H1 (cell line): Measurements from ENCODE around the gene SLC1A5. TPM values are rescaled to one million over a fixed set of nuclear protein-coding genes. Genes with fewer than 3 reads are reported as not detected.

Source experiments
- CTCF ChIA-PET: fragments of 300-600 bp; sonication (Branson Sonifier 250); formaldehyde crosslinking; loops from one replicate; lab custom pipeline; 2021; ENCODE audit not compliant: partially characterized antibody; lab: Charles Lee
- POLR2A ChIA-PET: fragments of 300-600 bp; sonication (Branson Sonifier 250); formaldehyde crosslinking; loops from one replicate; lab custom pipeline; 2021; ENCODE audit warnings: inconsistent platforms; ENCODE audit not compliant: partially characterized antibody; lab: Charles Lee
- DNase-seq, 2 experiments: peaks; one replicate each; pipeline versions ENCODE4 v3.0.0 to v3.0.0-alpha.2; 2010 to 2022; ENCODE audit warnings: low spot score in 2 of 2, low read depth in 1 of 2, mixed read lengths in 1 of 2
- FAIRE-seq: peaks from 2 replicates; lab custom pipeline; 2011; peaks lifted over from hg19 to GRCh38; lab: Jason Lieb, UNC
- H2AFZ ChIP-seq: 2 replicates; pipeline ENCODE4 v1.8.1; 2012; ENCODE audit warnings: low read length, inconsistent platforms
- H2AK5ac ChIP-seq: 2 replicates; pipeline ENCODE4 v1.6.1; 2013; ENCODE audit warnings: low read depth, low read length
- H2BK120ac ChIP-seq: replicated peaks from 2 replicates; pipeline ENCODE3; 2013; ENCODE audit warnings: low read depth, low read length, inconsistent platforms
- H2BK12ac ChIP-seq: 2 replicates; pipeline ENCODE4 v1.6.1; 2013; ENCODE audit warnings: low read depth, low read length
- H2BK15ac ChIP-seq: 2 replicates; pipeline ENCODE4 v1.6.1; 2013; ENCODE audit warnings: low read length
- H2BK20ac ChIP-seq: 2 replicates; pipeline ENCODE4 v1.6.1; 2013; ENCODE audit warnings: low read length
- H2BK5ac ChIP-seq: 2 replicates; pipeline ENCODE4 v1.6.1; 2013; ENCODE audit warnings: low read depth, low read length
- H3K14ac ChIP-seq: 2 replicates; pipeline ENCODE4 v1.6.1; 2013; ENCODE audit warnings: inconsistent platforms; ENCODE audit not compliant: insufficient read length
- H3K18ac ChIP-seq: 2 replicates; pipeline ENCODE4 v1.6.1; 2013; ENCODE audit warnings: low read length; ENCODE audit errors: extremely low read depth
- H3K23ac ChIP-seq: 2 replicates; pipeline ENCODE4 v1.6.1; 2013; ENCODE audit warnings: inconsistent platforms; ENCODE audit not compliant: insufficient read length
- H3K23me2 ChIP-seq: 2 replicates; pipeline ENCODE4 v1.6.1; 2013; ENCODE audit warnings: low read depth, low read length
- H3K27ac ChIP-seq: 2 replicates; pipeline ENCODE4 v1.6.1; 2011; ENCODE audit warnings: low read depth, low read length, inconsistent platforms
- H3K27me3 ChIP-seq, 4 experiments: replicated peaks in 1 of 4; 1 replicate in 1 of 4; 2 replicates in 3 of 4; pipeline versions ENCODE4 v1.6.1 to v1.8.1; 2011 to 2013; ENCODE audit warnings: low read length in 3 of 4, mild to moderate bottlenecking in 3 of 4, inconsistent platforms in 2 of 4, mixed read lengths in 2 of 4, moderate library complexity in 1 of 4; ENCODE audit not compliant: control insufficient read depth in 3 of 4, insufficient read depth in 3 of 4; ENCODE audit errors: extremely low read depth in 1 of 4
- H3K36me3 ChIP-seq, 4 experiments: 2 replicates each; pipeline versions ENCODE4 v1.6.1 to v1.8.1; 2011 to 2013; ENCODE audit warnings: mild to moderate bottlenecking in 4 of 4, low read length in 3 of 4, moderate library complexity in 2 of 4, control low read depth in 1 of 4, inconsistent platforms in 1 of 4; ENCODE audit not compliant: insufficient read depth in 4 of 4, control insufficient read depth in 2 of 4
- H3K4ac ChIP-seq: replicated peaks from 2 replicates; pipeline ENCODE3; 2013; ENCODE audit warnings: low read length, low read depth, mixed read lengths, inconsistent platforms; ENCODE audit not compliant: insufficient read length
- H3K4me1 ChIP-seq, 4 experiments: replicated peaks in 1 of 4; 1 replicate in 1 of 4; 2 replicates in 3 of 4; pipeline versions ENCODE4 v1.6.1 to v1.8.1; 2011 to 2013; ENCODE audit warnings: low read length in 3 of 4, inconsistent platforms in 2 of 4, mixed read lengths in 1 of 4; ENCODE audit not compliant: insufficient read depth in 4 of 4, control insufficient read depth in 3 of 4
- H3K4me2 ChIP-seq, 2 experiments: 2 replicates each; pipeline versions ENCODE4 v1.6.1 to v1.8.1; 2011 to 2013; ENCODE audit warnings: low read depth in 2 of 2, low read length in 2 of 2, control low read depth in 1 of 2, inconsistent platforms in 1 of 2, mild to moderate bottlenecking in 1 of 2; ENCODE audit not compliant: insufficient read depth in 1 of 2
- H3K4me3 ChIP-seq, 4 experiments: fragments of 200-600, 300-600 bp in 1 of 4; sonication (generic), shearing (Covaris generic), sonication (Bioruptor Twin) in 1 of 4; 2 replicates each; pipeline versions ENCODE4 v1.5.1 to v1.8.1; 2011 to 2016; ENCODE audit warnings: low read length in 4 of 4, low read depth in 3 of 4, control low read depth in 2 of 4, inconsistent platforms in 2 of 4, mild to moderate bottlenecking in 2 of 4, mixed read lengths in 1 of 4, moderate library complexity in 1 of 4; ENCODE audit not compliant: insufficient read depth in 2 of 4; ENCODE audit errors: extremely low read depth in 1 of 4
- H3K56ac ChIP-seq: replicated peaks from 2 replicates; pipeline ENCODE3; 2013; ENCODE audit warnings: low read depth, mild to moderate bottlenecking, mixed read lengths, low read length, inconsistent platforms; ENCODE audit not compliant: insufficient read length
- H3K79me1 ChIP-seq: 2 replicates; pipeline ENCODE4 v1.6.1; 2013; ENCODE audit warnings: low read depth, low read length, control low read depth
- H3K79me2 ChIP-seq, 2 experiments: 2 replicates each; pipeline versions ENCODE4 v1.6.1 to v1.8.1; 2012 to 2013; ENCODE audit warnings: low read length in 2 of 2, mild to moderate bottlenecking in 2 of 2, inconsistent platforms in 1 of 2; ENCODE audit not compliant: insufficient read depth in 2 of 2, control insufficient read depth in 1 of 2
- H3K9ac ChIP-seq, 4 experiments: replicated peaks in 1 of 4; 1 replicate in 1 of 4; 2 replicates in 3 of 4; pipeline versions ENCODE4 v1.6.1 to v1.8.1; 2011 to 2013; ENCODE audit warnings: low read depth in 3 of 4, low read length in 3 of 4, control low read depth in 2 of 4, mild to moderate bottlenecking in 2 of 4, moderate library complexity in 2 of 4, inconsistent platforms in 1 of 4; ENCODE audit errors: extremely low read depth in 1 of 4
- H3K9me3 ChIP-seq, 2 experiments: 2 replicates each; pipeline versions ENCODE4 v1.6.1 to v1.8.1; 2012 to 2013; ENCODE audit warnings: mild to moderate bottlenecking in 2 of 2, moderate library complexity in 2 of 2, control low read depth in 1 of 2, inconsistent platforms in 1 of 2, low read depth in 1 of 2, low read length in 1 of 2, mixed read lengths in 1 of 2; ENCODE audit not compliant: insufficient read depth in 2 of 2
- H4K20me1 ChIP-seq, 2 experiments: replicated peaks in 1 of 2; 2 replicates each; pipeline versions ENCODE3 to v1.8.1; 2011 to 2013; ENCODE audit warnings: inconsistent platforms in 2 of 2, low read length in 2 of 2, mild to moderate bottlenecking in 1 of 2; ENCODE audit not compliant: insufficient read depth in 2 of 2, control insufficient read depth in 1 of 2
- H4K5ac ChIP-seq: 2 replicates; pipeline ENCODE4 v1.6.1; 2013; ENCODE audit warnings: low read length, low read depth, mixed read lengths, inconsistent platforms; ENCODE audit not compliant: insufficient read length
- H4K8ac ChIP-seq: 2 replicates; pipeline ENCODE4 v1.8.0; 2013; ENCODE audit warnings: mild to moderate bottlenecking, moderate library complexity, low read length, inconsistent platforms; ENCODE audit not compliant: insufficient read depth; ENCODE audit errors: extremely low read depth
- H4K91ac ChIP-seq: replicated peaks from 2 replicates; pipeline ENCODE3; 2013; ENCODE audit warnings: low read length, mixed read lengths, inconsistent platforms; ENCODE audit not compliant: insufficient read length
- SUZ12 ChIP-seq: fragments of 200-600 bp; sonication (generic); IDR thresholded peaks from 2 replicates; pipeline ENCODE4 v1.6.1; 2012; ENCODE audit warnings: mild to moderate bottlenecking, inconsistent platforms, low read length, moderate library complexity, mixed read lengths
- WGBS, 2 experiments: shearing (Covaris generic) in 1 of 2; methylation state at CpG; one replicate each; pipeline versions ENCODE4 v1.1.6 to v1.1.7; 2013 to 2015; ENCODE audit warnings: low lambda C conversion rate in 2 of 2, mixed read lengths in 2 of 2, inconsistent platforms in 1 of 2, low coverage in 1 of 2, missing lambda C conversion rate in 1 of 2; ENCODE audit not compliant: insufficient replicate concordance in 2 of 2, insufficient coverage in 1 of 2, insufficient read length in 1 of 2; ENCODE audit errors: extremely low coverage in 1 of 2, missing lambda C conversion rate in 1 of 2; 5-methylcytosine and 5-hydroxymethylcytosine counted together
- polyA plus RNA-seq, 7 experiments: library from polyadenylated mRNA; depleted of rRNA in 3 of 7; stranded (reverse) in 5 of 7; unstranded in 2 of 7; fragments of >200 nt in 5 of 7; fragments of 200-250 nt in 2 of 7; gene quantifications; 1 replicate in 5 of 7; 2 replicates in 1 of 7; 4 replicates in 1 of 7; pipeline versions ENCODE4 v1.2.1 to v1.2.3, GENCODE V29; 2011 to 2013; ENCODE audit warnings: missing spikeins in 2 of 7, mixed read lengths in 2 of 7
- total RNA-seq: library from RNA; stranded (reverse); fragmentation: NEBNext Ultra II Directional; extraction: Animal tissue kit (Norgen Biotek cat#: 25700); gene quantifications from 2 replicates; pipeline ENCODE4 v1.2.1, GENCODE V29; 2021
- TF ChIP-seq, protein P1 (sequence below), 3 experiments: IDR thresholded peaks; 1 replicate in 2 of 3; 2 replicates in 1 of 3; pipeline versions ENCODE4 v1.5.1 to v1.6.1; 2011; ENCODE audit warnings: low read length in 3 of 3, mild to moderate bottlenecking in 3 of 3, inconsistent platforms in 2 of 3, low read depth in 1 of 3, moderate library complexity in 1 of 3; ENCODE audit not compliant: insufficient read depth in 1 of 3; ENCODE audit errors: control extremely low read depth in 1 of 3

The SLC1A5 gene
- total and polyA plus RNA-seq, 2 of the 8 experiments (the other 6 are each of a cell fraction or from before 2014, with no cell fraction given), result 291 to 351 TPM

DNA sequence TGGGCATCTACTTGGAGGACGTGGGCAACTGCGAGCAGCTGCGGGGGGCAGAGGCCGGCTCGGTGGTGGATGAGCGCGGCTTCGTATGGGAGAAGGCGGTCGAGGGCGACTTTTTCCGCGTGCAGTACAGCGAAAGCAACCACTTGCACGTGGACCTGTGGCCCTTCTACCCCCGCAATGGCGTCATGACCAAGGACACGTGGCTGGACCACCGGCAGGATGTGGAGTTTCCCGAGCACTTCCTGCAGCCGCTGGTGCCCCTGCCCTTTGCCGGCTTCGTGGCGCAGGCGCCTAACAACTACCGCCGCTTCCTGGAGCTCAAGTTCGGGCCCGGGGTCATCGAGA, 31.9 kb downstream of the SLC1A5 start:
- WGBS, 2 experiments, result 95% methylated on average over 29 of the region's 30 CpGs; no CpG with 5 or more reads in 1 of the 2 experiments
- DNase-seq (no peak), FAIRE-seq (no peak)
- Histone ChIP-seq H3K4me3 (no peak overlapping the region), H3K4ac (no peak overlapping the region), H2BK20ac (no peak overlapping the region), H3K23me2 (no peaks in the 10 kb centered on the region), H3K27ac (no peak overlapping the region), H3K18ac (no peak overlapping the region), H3K9me3 (no peaks in the 10 kb centered on the region; a peak in 1 of 4 replicates), H3K27me3 (no peaks in the 10 kb centered on the region), H2AFZ (no peak overlapping the region), H3K14ac (no peak overlapping the region), H4K20me1 (peaks cover 6 to 13% of the 10 kb centered on the region in 2 experiments), H3K4me2 (no peak overlapping the region), H3K23ac (no peak overlapping the region), H4K8ac (no peak overlapping the region), H3K4me1 (peaks cover 0 to 5% (median 0%) of the 10 kb centered on the region in 4 experiments; a peak in 4 of 7 replicates), H2BK15ac (no peak overlapping the region), H2BK12ac (no peak overlapping the region), H3K56ac (no peak overlapping the region), H2BK120ac (no peak overlapping the region), H3K36me3 (peaks cover 0 to 20% (median 5%) of the 10 kb centered on the region in 4 experiments; a peak in 4 of 8 replicates), H3K79me2 (no peaks in the 10 kb centered on the region), H2BK5ac (no peak overlapping the region), H3K9ac (no peak overlapping the region), H4K5ac (no peak overlapping the region), H3K79me1 (no peaks in the 10 kb centered on the region), H4K91ac (no peak overlapping the region), H2AK5ac (no peak overlapping the region)
- ChIA-PET CTCF (interaction anchor here (0.6 to 12.2 kb wide), 14 partner anchors 12 to 1864 kb away, joined by 3 to 176 read pairs (median 4); no protein-coding TSS in a partner anchor), POLR2A (interaction anchor here (0.7 to 3.6 kb wide), 9 partner anchors 11 to 42 kb away, joined by 3 to 16 read pairs (median 4); partner anchors contain the start of genes FKRP and SLC1A5)
- no peak for TF ChIP-seq SUZ12
- TF ChIP-seq, protein P1, sequence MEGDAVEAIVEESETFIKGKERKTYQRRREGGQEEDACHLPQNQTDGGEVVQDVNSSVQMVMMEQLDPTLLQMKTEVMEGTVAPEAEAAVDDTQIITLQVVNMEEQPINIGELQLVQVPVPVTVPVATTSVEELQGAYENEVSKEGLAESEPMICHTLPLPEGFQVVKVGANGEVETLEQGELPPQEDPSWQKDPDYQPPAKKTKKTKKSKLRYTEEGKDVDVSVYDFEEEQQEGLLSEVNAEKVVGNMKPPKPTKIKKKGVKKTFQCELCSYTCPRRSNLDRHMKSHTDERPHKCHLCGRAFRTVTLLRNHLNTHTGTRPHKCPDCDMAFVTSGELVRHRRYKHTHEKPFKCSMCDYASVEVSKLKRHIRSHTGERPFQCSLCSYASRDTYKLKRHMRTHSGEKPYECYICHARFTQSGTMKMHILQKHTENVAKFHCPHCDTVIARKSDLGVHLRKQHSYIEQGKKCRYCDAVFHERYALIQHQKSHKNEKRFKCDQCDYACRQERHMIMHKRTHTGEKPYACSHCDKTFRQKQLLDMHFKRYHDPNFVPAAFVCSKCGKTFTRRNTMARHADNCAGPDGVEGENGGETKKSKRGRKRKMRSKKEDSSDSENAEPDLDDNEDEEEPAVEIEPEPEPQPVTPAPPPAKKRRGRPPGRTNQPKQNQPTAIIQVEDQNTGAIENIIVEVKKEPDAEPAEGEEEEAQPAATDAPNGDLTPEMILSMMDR (IDR thresholded peaks at IDR 0.05; ENCODE audit: control extremely low read depth in 1 of 3, insufficient read depth in 1 of 3, low read depth in 1 of 3, low read length in 3 of 3), result no peak
